Measurements from ENCODE around the gene DEAF1. TPM values are rescaled to one million over a fixed set of nuclear protein-coding genes. Genes with fewer than 3 reads are reported as not detected.
A peak's percentile ranks its signal among the peaks of the same experiment; 100 is the strongest.

Gene DEAF1
- total and polyA plus RNA-seq, 10 of the 15 experiments (the other 5 are each of a cell fraction or from before 2014, with no cell fraction given) = 0.68 to 51.3 (median 25.9) TPM

- TF ChIP-seq, protein P1, sequence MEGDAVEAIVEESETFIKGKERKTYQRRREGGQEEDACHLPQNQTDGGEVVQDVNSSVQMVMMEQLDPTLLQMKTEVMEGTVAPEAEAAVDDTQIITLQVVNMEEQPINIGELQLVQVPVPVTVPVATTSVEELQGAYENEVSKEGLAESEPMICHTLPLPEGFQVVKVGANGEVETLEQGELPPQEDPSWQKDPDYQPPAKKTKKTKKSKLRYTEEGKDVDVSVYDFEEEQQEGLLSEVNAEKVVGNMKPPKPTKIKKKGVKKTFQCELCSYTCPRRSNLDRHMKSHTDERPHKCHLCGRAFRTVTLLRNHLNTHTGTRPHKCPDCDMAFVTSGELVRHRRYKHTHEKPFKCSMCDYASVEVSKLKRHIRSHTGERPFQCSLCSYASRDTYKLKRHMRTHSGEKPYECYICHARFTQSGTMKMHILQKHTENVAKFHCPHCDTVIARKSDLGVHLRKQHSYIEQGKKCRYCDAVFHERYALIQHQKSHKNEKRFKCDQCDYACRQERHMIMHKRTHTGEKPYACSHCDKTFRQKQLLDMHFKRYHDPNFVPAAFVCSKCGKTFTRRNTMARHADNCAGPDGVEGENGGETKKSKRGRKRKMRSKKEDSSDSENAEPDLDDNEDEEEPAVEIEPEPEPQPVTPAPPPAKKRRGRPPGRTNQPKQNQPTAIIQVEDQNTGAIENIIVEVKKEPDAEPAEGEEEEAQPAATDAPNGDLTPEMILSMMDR (IDR thresholded peaks at IDR 0.05 in 2 of 3, conservative IDR thresholded peaks at IDR 0.05 in 1 of 3; ENCODE audit: control insufficient read depth in 2 of 3, extremely low read depth in 1 of 3, insufficient read depth in 1 of 3, low read depth in 3 of 3, low read length in 3 of 3) = no peak
- TF ChIP-seq NFYB (IDR thresholded peaks at IDR 0.05; ENCODE audit: insufficient read depth, low read depth, low read length) (no peak), BMI1 (IDR thresholded peaks at IDR 0.05; ENCODE audit: borderline replicate concordance) (no peak), HDAC6 (IDR thresholded peaks at IDR 0.05; ENCODE audit: unreplicated experiment) (no peak), FOS (IDR thresholded peaks at IDR 0.05; ENCODE audit: borderline replicate concordance, extremely low read depth, insufficient read length) (no peak), RB1 (IDR thresholded peaks at IDR 0.05; ENCODE audit: borderline replicate concordance) (no peak), NRF1 (conservative IDR thresholded peaks at IDR 0.05; ENCODE audit: low read depth, low read length) (no peak), ZZZ3 (IDR thresholded peaks at IDR 0.05; ENCODE audit: control insufficient read depth, insufficient read length, low read depth) (no peak), CHD4 (IDR thresholded peaks at IDR 0.05) (no peak), MEF2B (IDR thresholded peaks at IDR 0.05; ENCODE audit: partially characterized antibody, poor library complexity, severe bottlenecking) (no peak)
- TF ChIP-seq, protein P2, sequence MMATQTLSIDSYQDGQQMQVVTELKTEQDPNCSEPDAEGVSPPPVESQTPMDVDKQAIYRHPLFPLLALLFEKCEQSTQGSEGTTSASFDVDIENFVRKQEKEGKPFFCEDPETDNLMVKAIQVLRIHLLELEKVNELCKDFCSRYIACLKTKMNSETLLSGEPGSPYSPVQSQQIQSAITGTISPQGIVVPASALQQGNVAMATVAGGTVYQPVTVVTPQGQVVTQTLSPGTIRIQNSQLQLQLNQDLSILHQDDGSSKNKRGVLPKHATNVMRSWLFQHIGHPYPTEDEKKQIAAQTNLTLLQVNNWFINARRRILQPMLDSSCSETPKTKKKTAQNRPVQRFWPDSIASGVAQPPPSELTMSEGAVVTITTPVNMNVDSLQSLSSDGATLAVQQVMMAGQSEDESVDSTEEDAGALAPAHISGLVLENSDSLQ (IDR thresholded peaks at IDR 0.05) = peak; percentile 70; the same call in 1 of the 2 replicates
These were observed 2.1 kb downstream of the DEAF1 start (continued) for GRCh38 chr11:692824-693414.

All from GM12878 (cell line).